ENCODE measurements around the gene NRTN. TPM values are rescaled to one million over a fixed set of nuclear protein-coding genes. Genes with fewer than 3 reads are reported as not detected.

The NRTN gene
- 0.26 and 0.65 TPM in 2 replicates for total RNA-seq

GRCh38 chr19:5804516-5805461, at the start of gene NRTN:
TSS of gene NRTN (plus strand) at chr19:5805067. CDS start at chr19:5824166, 19,099 bp downstream.

GRCh38 chr19:5784581-5785147, 20.2 kb upstream of the NRTN start, which contains the start of gene PRR22:
TSS of gene PRR22 (minus strand) at chr19:5784746. CDS start at chr19:5784660, 86 bp downstream.

GRCh38 chr19:5790559-5791520, 14.0 kb upstream of the NRTN start, which contains the start of gene DUS3L:
TSS of gene DUS3L (minus strand) at chr19:5791163. CDS start at chr19:5791141, 22 bp downstream.

GRCh38 chr19:5839065-5840017, 34.5 kb downstream of the NRTN start, which contains the start of gene FUT6:
TSS of gene FUT6 (minus strand) at chr19:5839702. CDS start at chr19:5832567, 7,135 bp downstream.

GRCh38 chr19:5851302-5851701, 46.4 kb downstream of the NRTN start, which contains the start of gene FUT3:
TSS of gene FUT3 (minus strand) at chr19:5851449.

Other genes with a start within 250 kb of the NRTN start
- not detected in 2 replicates for gene TINCR, start 237.1 kb upstream of the NRTN start, total RNA-seq
- gene SAFB2, start 182.3 kb upstream of the NRTN start, total RNA-seq: 24.6 and 30.2 TPM in 2 replicates
- gene SAFB, start 182.0 kb upstream of the NRTN start, total RNA-seq: 35.5 and 49.9 TPM in 2 replicates
- 26.2 and 71.1 TPM in 2 replicates for gene MICOS13, start 124.6 kb upstream of the NRTN start, total RNA-seq
- 3.7 and 6.1 TPM in 2 replicates for gene HSD11B1L, start 124.0 kb upstream of the NRTN start, total RNA-seq
- gene RPL36, start 114.8 kb upstream of the NRTN start, total RNA-seq: 575 and 962 TPM in 2 replicates
- gene LONP1, start 84.9 kb upstream of the NRTN start, total RNA-seq: 47.4 and 48.4 TPM in 2 replicates
- not detected in 2 replicates for gene CATSPERD, start 84.4 kb upstream of the NRTN start, total RNA-seq
- gene PRR22, start 20.3 kb upstream of the NRTN start, total RNA-seq: 0.26 and 0.33 TPM in 2 replicates
- 20.8 and 27.1 TPM in 2 replicates for gene DUS3L, start 13.9 kb upstream of the NRTN start, total RNA-seq
- not detected in 2 replicates for gene FUT6, start 34.6 kb downstream of the NRTN start, total RNA-seq
- not detected in 2 replicates for gene FUT3, start 46.4 kb downstream of the NRTN start, total RNA-seq
- not detected in 2 replicates for gene FUT5, start 65.5 kb downstream of the NRTN start, total RNA-seq
- 174 and 234 TPM in 2 replicates for gene NDUFA11, start 98.7 kb downstream of the NRTN start, total RNA-seq
- gene VMAC, start 99.8 kb downstream of the NRTN start, total RNA-seq: 5.9 and 7.9 TPM in 2 replicates
- gene CAPS, start 109.2 kb downstream of the NRTN start, total RNA-seq: 3.3 and 4.9 TPM in 2 replicates
- 26.3 and 29.0 TPM in 2 replicates for gene RANBP3, start 173.1 kb downstream of the NRTN start, total RNA-seq